ENCODE measurements around the gene TAB3. TPM values are rescaled to one million over a fixed set of nuclear protein-coding genes. Genes with fewer than 3 reads are reported as not detected.

The TAB3 gene
- polyA plus RNA-seq, 3 donors, result 4.4 to 11.8 (median 5.4) TPM

DNA sequence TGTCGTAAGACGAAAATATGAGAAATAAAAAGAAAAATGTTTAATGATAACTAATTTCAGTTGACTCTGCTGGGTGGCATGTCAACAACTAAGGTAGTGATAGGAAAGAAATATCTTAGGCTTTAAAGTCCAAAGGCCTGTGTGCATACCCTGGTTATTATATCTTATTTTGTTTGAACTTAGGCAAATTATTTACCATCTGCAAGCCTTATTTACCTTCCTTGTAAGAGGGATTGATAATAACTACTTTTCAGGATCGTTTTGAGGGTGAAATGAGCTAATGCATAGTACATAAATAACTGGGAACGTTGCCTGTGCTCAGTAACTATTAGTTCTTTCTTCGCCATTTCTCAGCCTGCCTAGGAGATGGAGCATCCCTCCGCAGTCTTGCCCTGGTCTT lies 41.6 kb upstream of the TAB3 start:
- no peak overlapping the region for H2AFZ ChIP-seq (ENCODE audit: insufficient read depth, low read depth, low read length, poor library complexity, severe bottlenecking)
- WGBS (ENCODE audit: insufficient coverage), result no CpG with 5 or more reads among the region's 6 CpGs

DNA sequence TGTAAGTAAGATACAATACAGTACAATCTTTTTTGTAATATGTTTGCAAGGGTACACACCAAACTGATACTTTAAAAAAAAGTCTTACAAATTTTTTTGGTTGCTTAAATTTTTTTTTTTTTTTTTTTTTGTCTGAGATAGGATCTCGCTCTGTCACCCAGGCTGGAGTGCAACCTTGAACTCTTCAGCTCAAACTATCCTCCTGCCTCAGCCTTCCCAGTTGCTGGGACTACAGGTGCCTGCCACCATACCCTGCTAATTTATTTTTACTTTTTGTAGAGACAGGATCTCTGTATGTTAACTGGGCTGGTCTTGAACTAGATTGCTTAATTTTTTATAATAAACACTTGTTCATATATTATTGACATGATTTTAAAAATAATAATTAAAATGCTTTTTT lies 41.1 kb upstream of the TAB3 start:
- H3K27ac Mint-ChIP-seq, result no peak overlapping the region
- intact Hi-C loops (cut with micrococcal nuclease), result no loop called here
- no peak overlapping the region for H3K9ac ChIP-seq (ENCODE audit: insufficient read depth, low read length, poor library complexity, severe bottlenecking)

More for the DNA sequence above, 41.6 kb upstream of the TAB3 start:
- no peak for DNase-seq
- H3K36me3 Mint-ChIP-seq, result no peaks in the 10 kb centered on the region
- H3K9me3 ChIP-seq (replicated peaks in 1 of 2; ENCODE audit: control insufficient read depth in 1 of 2, insufficient read depth in 1 of 2, low read length in 2 of 2), result no peaks in the 10 kb centered on the region
- H3K4me2 ChIP-seq (replicated peaks; ENCODE audit: extremely low read depth, low read length, poor library complexity, severe bottlenecking), result no peak overlapping the region
- no peak overlapping the region for H3K27ac Mint-ChIP-seq
- no peak overlapping the region for H3K4me3 Mint-ChIP-seq
- no peaks in the 10 kb centered on the region for H3K4me1 ChIP-seq (ENCODE audit: control insufficient read depth in 1 of 2, insufficient read depth in 2 of 2, low read length in 2 of 2)
- H3K27ac ChIP-seq (ENCODE audit: low read depth in 1 of 2, low read length in 2 of 2), result no peak overlapping the region
- H3K36me3 ChIP-seq (replicated peaks in 1 of 2; ENCODE audit: control insufficient read depth in 1 of 2, insufficient read depth in 2 of 2, low read length in 2 of 2), result no peaks in the 10 kb centered on the region
- H3K4me3 ChIP-seq (replicated peaks in 1 of 3; ENCODE audit: low read depth in 2 of 3, low read length in 3 of 3), result no peak overlapping the region
- peaks cover 0 to 5% (median 0%) of the 10 kb centered on the region in 3 donors for H3K27me3 Mint-ChIP-seq (ENCODE audit: low read depth in 3 of 3)
- H4K20me1 ChIP-seq (ENCODE audit: insufficient read depth, low read length), result no peaks in the 10 kb centered on the region
- H3K27me3 ChIP-seq (ENCODE audit: control insufficient read depth in 2 of 2, insufficient read depth in 2 of 2, low read length in 2 of 2), result peaks cover 0 to 4% of the 10 kb centered on the region in 2 donors
- H3K4me1 Mint-ChIP-seq, result no peaks in the 10 kb centered on the region
- H3K79me2 ChIP-seq (ENCODE audit: insufficient read depth, low read length), result no peaks in the 10 kb centered on the region
- intact Hi-C loops (cut with micrococcal nuclease), result no loop called here
- no peak overlapping the region for H3K9ac ChIP-seq (ENCODE audit: insufficient read depth, low read length, poor library complexity, severe bottlenecking)
- TF ChIP-seq, protein P1, sequence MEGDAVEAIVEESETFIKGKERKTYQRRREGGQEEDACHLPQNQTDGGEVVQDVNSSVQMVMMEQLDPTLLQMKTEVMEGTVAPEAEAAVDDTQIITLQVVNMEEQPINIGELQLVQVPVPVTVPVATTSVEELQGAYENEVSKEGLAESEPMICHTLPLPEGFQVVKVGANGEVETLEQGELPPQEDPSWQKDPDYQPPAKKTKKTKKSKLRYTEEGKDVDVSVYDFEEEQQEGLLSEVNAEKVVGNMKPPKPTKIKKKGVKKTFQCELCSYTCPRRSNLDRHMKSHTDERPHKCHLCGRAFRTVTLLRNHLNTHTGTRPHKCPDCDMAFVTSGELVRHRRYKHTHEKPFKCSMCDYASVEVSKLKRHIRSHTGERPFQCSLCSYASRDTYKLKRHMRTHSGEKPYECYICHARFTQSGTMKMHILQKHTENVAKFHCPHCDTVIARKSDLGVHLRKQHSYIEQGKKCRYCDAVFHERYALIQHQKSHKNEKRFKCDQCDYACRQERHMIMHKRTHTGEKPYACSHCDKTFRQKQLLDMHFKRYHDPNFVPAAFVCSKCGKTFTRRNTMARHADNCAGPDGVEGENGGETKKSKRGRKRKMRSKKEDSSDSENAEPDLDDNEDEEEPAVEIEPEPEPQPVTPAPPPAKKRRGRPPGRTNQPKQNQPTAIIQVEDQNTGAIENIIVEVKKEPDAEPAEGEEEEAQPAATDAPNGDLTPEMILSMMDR (IDR thresholded peaks at IDR 0.05), result no peak
- H3K9me3 Mint-ChIP-seq, result peaks cover 0 to 5% (median 1%) of the 10 kb centered on the region in 7 donors

More for the DNA sequence above, 41.1 kb upstream of the TAB3 start:
- Histone ChIP-seq H3K27ac (ENCODE audit: low read depth in 1 of 2, low read length in 2 of 2) (no peak overlapping the region), H2AFZ (ENCODE audit: insufficient read depth, low read depth, low read length, poor library complexity, severe bottlenecking) (no peak overlapping the region), H3K4me3 (replicated peaks in 1 of 3; ENCODE audit: low read depth in 2 of 3, low read length in 3 of 3) (no peak overlapping the region), H3K4me2 (replicated peaks; ENCODE audit: extremely low read depth, low read length, poor library complexity, severe bottlenecking) (no peak overlapping the region), H3K27me3 (ENCODE audit: control insufficient read depth in 2 of 2, insufficient read depth in 2 of 2, low read length in 2 of 2) (peaks cover 0 to 4% of the 10 kb centered on the region in 2 donors), H3K79me2 (ENCODE audit: insufficient read depth, low read length) (no peaks in the 10 kb centered on the region), H3K36me3 (replicated peaks in 1 of 2; ENCODE audit: control insufficient read depth in 1 of 2, insufficient read depth in 2 of 2, low read length in 2 of 2) (no peaks in the 10 kb centered on the region), H3K9me3 (replicated peaks in 1 of 2; ENCODE audit: control insufficient read depth in 1 of 2, insufficient read depth in 1 of 2, low read length in 2 of 2) (no peaks in the 10 kb centered on the region), H3K4me1 (ENCODE audit: control insufficient read depth in 1 of 2, insufficient read depth in 2 of 2, low read length in 2 of 2) (no peaks in the 10 kb centered on the region), H4K20me1 (ENCODE audit: insufficient read depth, low read length) (no peaks in the 10 kb centered on the region)
- Mint-ChIP-seq H3K36me3 (no peaks in the 10 kb centered on the region), H3K4me1 (no peaks in the 10 kb centered on the region), H3K4me3 (no peak overlapping the region), H3K9me3 (peaks cover 0 to 5% (median 1%) of the 10 kb centered on the region in 7 donors), H3K27me3 (ENCODE audit: low read depth in 3 of 3) (peaks cover 0 to 5% (median 0%) of the 10 kb centered on the region in 3 donors)
- WGBS (ENCODE audit: insufficient coverage), result no CpG with 5 or more reads among the region's 1 CpG
- TF ChIP-seq, protein P1 (IDR thresholded peaks at IDR 0.05), result no peak
- DNase-seq, result no peak
